Stimulated activated CD8-positive, alpha-beta memory T cell treated with anti-CD3 and anti-CD28 coated beads, Interleukin-12 subunit alpha, Interleukin-12 subunit beta, amount 100 ng/mL, for 1 hour (primary cell): Measurements from ENCODE around the gene SCNN1G.
"Not testable (repeated sequence)": the region's sequence is repeated elsewhere in the genome, so short reads cannot be mapped to it uniquely, and the experiment has no call there.

Experiments
- DNase-seq: peaks from one replicate; pipeline ENCODE4 v3.0.0-alpha.2; 2020; ENCODE audit warnings: low read depth

SCNN1G gene

DNA sequence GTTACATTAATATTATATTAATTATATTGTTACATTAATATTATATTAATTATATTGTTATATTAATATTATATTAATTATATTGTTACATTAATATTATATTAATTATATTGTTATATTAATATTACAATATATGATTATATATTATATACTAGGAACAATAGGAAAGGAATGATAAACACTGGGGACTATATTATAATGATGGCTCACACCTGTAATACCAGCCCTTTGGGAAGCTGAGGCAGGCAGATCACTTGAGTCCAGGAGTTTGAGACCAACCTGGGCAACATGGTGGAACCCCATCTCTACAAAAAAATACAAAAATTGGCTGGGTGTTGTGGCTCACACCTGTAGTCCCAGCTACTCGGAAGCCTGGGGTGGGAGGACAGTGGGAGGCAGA is 71.1 kb downstream of the SCNN1G start:
- not testable (repeated sequence) for DNase-seq

DNA sequence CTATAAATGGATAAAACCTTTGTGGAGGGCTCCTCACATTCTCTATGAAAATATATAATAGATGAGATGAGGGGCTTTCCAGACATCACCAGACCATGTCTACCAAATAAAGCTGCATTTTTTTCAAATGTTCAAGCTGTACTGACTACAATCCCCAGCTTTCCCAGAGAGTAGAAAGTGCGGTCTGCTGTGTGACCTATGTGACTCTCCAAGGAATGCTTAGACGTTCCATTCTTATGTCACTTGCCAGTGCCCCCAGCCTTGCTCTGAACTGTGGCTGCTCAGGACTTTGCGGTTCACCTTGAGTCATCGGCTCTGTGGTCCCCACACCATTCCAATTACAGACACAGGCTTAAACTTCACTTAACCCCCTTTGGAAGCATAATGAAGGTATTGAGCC is 71.8 kb downstream of the SCNN1G start:
- no peak for DNase-seq

DNA sequence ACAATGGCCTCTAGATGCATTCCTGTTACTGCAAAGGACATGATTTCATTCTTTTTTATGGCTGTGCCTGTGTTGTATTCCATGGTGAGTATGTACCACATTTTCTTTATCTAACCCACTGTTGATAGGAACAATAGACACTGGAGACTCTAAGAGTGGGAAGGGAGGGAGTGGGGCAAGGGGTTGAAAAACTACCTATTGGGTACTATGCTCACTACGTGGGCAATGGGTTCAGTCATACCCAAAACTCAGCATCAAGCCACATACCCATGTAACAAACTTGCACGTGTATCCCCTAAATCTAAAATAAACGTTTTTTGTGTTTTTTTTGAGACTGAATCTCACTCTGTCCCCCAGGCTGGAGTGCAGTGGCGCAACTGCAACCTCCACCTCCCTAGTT is 72.5 kb downstream of the SCNN1G start:
- DNase-seq = no peak

DNA sequence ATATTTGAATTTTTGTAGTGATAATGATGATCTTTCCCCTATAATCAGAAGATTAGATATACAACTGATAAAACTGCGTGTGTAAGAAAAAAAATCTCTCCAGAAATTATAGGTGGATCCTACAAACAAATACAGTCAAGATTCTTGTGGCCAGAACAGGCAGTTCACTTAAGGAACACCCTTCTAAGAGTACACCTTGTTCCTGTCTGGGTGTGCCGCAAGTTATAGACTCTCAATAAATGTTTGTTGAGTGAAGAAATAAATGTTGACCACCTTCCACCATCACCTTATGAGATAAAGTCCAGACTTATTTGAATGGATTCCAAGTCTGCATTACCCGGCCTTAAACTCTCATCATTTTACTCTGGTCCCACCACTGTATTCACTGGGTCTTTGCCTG is 73.9 kb downstream of the SCNN1G start:
- no peak for DNase-seq

DNA sequence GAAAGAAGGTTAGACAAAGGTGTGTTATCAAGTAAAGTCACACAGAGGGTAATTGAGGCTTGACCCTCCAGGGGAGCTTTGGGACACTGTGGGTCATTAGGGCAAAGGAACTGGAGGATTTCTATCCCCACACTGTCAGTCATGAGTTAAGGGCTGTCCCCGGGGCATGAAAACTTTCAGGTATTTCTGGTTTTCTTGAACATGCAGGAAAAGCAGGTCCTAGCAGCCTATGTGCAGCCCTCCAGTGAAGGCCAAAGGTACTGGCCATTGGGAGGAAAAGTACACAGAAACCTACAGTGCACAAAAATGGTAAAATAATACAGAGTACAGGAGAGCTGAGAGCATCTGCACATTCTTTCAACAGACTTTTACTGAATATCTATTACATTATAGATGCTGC is 75.1 kb downstream of the SCNN1G start:
- DNase-seq = no peak

DNA sequence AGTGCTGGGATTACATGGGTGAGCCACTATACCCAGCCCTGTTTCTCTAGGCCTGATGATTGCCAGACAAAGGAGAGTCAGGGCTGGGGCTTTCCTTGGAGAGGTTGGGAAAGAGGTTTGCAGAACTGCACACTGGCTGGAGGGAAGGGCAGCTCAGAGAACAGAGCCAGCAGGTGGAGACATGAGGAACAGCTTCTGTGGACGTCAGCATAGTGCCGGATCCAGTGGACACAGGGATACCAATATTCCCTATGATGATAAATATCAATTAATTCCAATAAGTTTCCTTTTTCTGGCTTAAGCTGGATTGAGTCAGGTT is 76.3 kb downstream of the SCNN1G start:
- no peak for DNase-seq
